Body of pancreas (tissue), 4 donors: ENCODE results near the gene NOTUM. TPM values are rescaled to one million over a fixed set of nuclear protein-coding genes. Genes with fewer than 3 reads are reported as not detected.
A peak's percentile ranks its signal among the peaks of the same experiment; 100 is the strongest.

Experiments used
- ATAC-seq: fragments of 150-250 bp; one replicate; pipeline ENCODE4 v1.9.1; 2016
- DNase-seq, 4 donors: peaks; one replicate each; pipeline ENCODE4 v3.0.0-alpha.2; 2019
- H3K27ac ChIP-seq, 4 donors: fragments of 200-600 bp; sonication (generic); 1 replicate in 3 of 4; 2 replicates in 1 of 4; pipeline versions ENCODE4 v1.5.1 to v1.6.1; 2016 to 2019; ENCODE audit warnings: mild to moderate bottlenecking in 1 of 4, mixed read lengths in 1 of 4, moderate library complexity in 1 of 4
- H3K27me3 ChIP-seq, 2 donors: fragments of 200-600 bp; sonication (generic); one replicate each; pipeline ENCODE4 v1.6.0; 2016; ENCODE audit warnings: mild to moderate bottlenecking in 1 of 2
- H3K36me3 ChIP-seq, 2 donors: fragments of 200-600 bp; sonication (generic); replicated peaks in 1 of 2; 2 replicates each; pipeline ENCODE4 v1.5.1; 2016; ENCODE audit warnings: low read depth in 2 of 2; ENCODE audit not compliant: insufficient read depth in 1 of 2
- H3K4me1 ChIP-seq: fragments of 200-600 bp; sonication (generic); one replicate; pipeline ENCODE4 v1.6.0; 2016
- H3K4me3 ChIP-seq, 2 donors: fragments of 200-600 bp; sonication (generic); 1 replicate in 1 of 2; 2 replicates in 1 of 2; pipeline ENCODE4 v1.5.1; 2016 to 2019
- H3K9me3 ChIP-seq, 3 donors: fragments of 200-600 bp; sonication (generic); 1 replicate in 2 of 3; 2 replicates in 1 of 3; pipeline ENCODE4 v1.5.1; 2016
- POLR2A ChIP-seq, 3 donors: fragments of 450-650 bp; IDR thresholded peaks; one replicate each; pipeline ENCODE4 v1.6.1; 2016; ENCODE audit warnings: antibody characterized with exemption in 3 of 3, mild to moderate bottlenecking in 2 of 3
- WGBS, 2 donors: methylation state at CpG; one replicate each; pipeline ENCODE4 v1.1.5; 2017; 5-methylcytosine and 5-hydroxymethylcytosine counted together
- intact Hi-C: fragments of 100-400 bp; cut with DNase I; formaldehyde crosslinking; loops from one replicate; pipeline ENCODE4 v1.15.1; 2023
- total RNA-seq, 2 donors: library from RNA; depleted of rRNA; stranded (reverse); fragments of >200 nt; gene quantifications; one replicate each; pipeline ENCODE4 v1.1.0, GENCODE V29; 2016
- TF ChIP-seq, protein P1 (sequence below), 7 experiments: fragments of 450-650 bp in 4 of 7; fragments of 200-600 bp in 3 of 7; sonication (generic) in 3 of 7; IDR thresholded peaks; one replicate each; pipeline ENCODE4 v1.5.1; 2016 to 2019; ENCODE audit warnings: antibody characterized with exemption in 7 of 7

Gene NOTUM
- total RNA-seq, 2 donors from 2014 or later, result 0.33 TPM; not detected in 1

DNA sequence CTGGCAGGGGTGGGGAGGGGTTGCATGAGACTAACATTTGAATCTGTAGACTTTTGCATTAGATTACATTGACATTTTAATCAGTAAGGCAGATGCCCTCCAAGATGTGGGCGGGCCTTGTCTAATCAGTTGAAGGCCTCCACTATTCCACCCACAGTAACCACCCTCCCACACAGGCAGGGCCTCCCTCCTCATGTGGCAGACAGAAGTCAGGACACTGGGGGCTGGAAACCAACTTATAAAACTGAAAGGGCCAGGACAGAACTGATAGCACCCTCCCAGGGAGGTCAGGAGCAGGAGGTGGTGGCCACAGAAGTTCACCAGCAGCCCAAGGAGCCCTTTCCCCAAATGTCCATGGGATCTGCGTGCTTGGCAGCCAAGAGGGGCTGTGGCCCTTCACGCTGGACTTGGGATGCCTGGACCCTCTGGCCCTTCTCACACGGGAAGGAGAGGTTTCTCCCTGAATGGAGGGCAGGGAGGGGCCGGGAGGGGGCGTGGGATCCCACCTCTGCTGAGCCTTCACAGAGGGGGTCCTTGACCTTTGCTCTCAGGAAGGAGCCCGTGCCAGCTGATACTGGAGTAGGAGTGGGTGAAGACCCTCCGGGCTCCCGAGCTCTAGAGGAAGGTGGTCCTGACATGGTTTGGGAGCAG, 28.5 kb downstream of the NOTUM start:
- Histone ChIP-seq H3K27me3 (no peaks in the 10 kb centered on the region), H3K36me3 (no peaks in the 10 kb centered on the region), H3K9me3 (no peaks in the 10 kb centered on the region), H3K4me3 (no peak overlapping the region), H3K27ac (no peak overlapping the region), H3K4me1 (peaks cover 37% of the 10 kb centered on the region)
- intact Hi-C loops, result no loop called here
- WGBS, 2 donors, result 57 to 66% methylated on average over 9 of the region's 9 CpGs
- ATAC-seq (no peak), DNase-seq (no peak)
- TF ChIP-seq POLR2A (IDR thresholded peaks at IDR 0.05), result no peak
- TF ChIP-seq, protein P1, sequence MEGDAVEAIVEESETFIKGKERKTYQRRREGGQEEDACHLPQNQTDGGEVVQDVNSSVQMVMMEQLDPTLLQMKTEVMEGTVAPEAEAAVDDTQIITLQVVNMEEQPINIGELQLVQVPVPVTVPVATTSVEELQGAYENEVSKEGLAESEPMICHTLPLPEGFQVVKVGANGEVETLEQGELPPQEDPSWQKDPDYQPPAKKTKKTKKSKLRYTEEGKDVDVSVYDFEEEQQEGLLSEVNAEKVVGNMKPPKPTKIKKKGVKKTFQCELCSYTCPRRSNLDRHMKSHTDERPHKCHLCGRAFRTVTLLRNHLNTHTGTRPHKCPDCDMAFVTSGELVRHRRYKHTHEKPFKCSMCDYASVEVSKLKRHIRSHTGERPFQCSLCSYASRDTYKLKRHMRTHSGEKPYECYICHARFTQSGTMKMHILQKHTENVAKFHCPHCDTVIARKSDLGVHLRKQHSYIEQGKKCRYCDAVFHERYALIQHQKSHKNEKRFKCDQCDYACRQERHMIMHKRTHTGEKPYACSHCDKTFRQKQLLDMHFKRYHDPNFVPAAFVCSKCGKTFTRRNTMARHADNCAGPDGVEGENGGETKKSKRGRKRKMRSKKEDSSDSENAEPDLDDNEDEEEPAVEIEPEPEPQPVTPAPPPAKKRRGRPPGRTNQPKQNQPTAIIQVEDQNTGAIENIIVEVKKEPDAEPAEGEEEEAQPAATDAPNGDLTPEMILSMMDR (IDR thresholded peaks at IDR 0.05), result no peak

DNA sequence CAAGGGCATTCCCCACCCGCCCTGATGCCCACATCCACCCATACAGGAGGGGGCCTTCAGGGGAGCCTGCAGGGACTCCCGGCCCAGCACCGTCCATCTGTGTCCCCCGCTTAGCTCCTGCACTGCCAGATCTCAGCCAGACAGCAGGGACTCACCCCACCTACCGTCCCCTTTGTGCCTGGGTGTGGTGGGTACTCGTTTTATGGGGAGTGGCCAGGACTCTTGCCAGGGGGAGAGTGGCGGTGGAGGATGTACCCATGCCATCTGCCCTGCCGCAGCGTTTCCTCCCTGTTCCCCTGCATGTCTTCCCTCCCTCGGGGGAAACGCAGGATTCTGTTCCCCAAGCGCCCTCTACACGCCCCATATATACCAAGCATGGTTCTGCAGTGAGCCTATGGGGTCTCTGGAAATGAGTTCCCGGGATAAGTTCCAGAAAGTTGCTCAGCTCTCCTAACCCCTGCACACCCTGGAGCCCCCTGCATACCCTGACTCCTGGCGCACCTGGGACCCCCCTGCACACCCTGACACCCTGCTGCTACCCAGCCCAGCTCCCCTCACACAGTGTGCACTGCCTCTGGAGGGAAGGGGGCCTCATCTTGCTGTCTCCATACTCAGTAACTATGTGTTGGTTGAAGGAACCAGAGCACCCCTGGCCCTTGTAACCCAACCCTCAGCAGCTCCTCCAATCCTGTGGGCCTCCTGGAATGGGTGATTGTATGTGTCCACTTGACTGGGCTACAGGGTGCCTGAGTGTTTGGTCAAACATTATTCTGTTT, 29.2 kb downstream of the NOTUM start:
- Histone ChIP-seq H3K9me3 (no peaks in the 10 kb centered on the region), H3K4me3 (no peak overlapping the region), H3K27ac (no peak overlapping the region), H3K36me3 (no peaks in the 10 kb centered on the region), H3K27me3 (no peaks in the 10 kb centered on the region), H3K4me1 (peaks cover 33% of the 10 kb centered on the region)
- TF ChIP-seq, protein P1 (IDR thresholded peaks at IDR 0.05), result no peak
- TF ChIP-seq POLR2A (IDR thresholded peaks at IDR 0.05), result no peak
- peak in 1 of 4 donors; percentile 13 for DNase-seq
- intact Hi-C loops, result no loop called here
- 32 to 56% methylated on average over 7 to 15 of the region's 15 CpGs for WGBS, 2 donors
- no peak for ATAC-seq

DNA sequence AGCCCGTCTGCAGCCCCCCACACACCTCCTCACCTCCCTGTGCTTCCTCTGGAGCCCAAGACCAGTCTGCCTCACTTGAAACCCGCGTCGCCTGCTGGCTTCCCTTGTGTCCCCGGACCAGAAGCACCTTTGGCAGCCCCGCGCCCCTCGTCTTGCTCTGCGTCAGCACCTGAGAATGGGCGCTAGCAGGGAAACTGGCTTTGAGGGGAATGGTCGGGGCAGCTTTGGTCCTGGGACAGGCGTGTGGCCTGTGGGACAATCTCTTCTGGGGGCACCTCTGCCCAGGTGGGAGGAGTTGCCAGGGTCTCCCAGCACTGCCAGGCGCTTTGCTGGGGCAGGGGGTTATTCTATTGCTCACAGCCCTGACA, 29.8 kb downstream of the NOTUM start:
- no peak overlapping the region for H3K27ac ChIP-seq
- H3K4me1 ChIP-seq, result peaks cover 29% of the 10 kb centered on the region
- 62 to 80% methylated on average over 12 to 13 of the region's 13 CpGs for WGBS, 2 donors
- intact Hi-C loops, result no loop called here
- no peaks in the 10 kb centered on the region for H3K27me3 ChIP-seq
- no peak for TF ChIP-seq POLR2A (IDR thresholded peaks at IDR 0.05)
- TF ChIP-seq, protein P1 (IDR thresholded peaks at IDR 0.05), result no peak
- ATAC-seq (no peak), DNase-seq (peak in 1 of 4 donors; percentile 21)
- H3K4me3 ChIP-seq, result no peak overlapping the region
- H3K36me3 ChIP-seq, result no peaks in the 10 kb centered on the region
- H3K9me3 ChIP-seq, result no peaks in the 10 kb centered on the region

DNA sequence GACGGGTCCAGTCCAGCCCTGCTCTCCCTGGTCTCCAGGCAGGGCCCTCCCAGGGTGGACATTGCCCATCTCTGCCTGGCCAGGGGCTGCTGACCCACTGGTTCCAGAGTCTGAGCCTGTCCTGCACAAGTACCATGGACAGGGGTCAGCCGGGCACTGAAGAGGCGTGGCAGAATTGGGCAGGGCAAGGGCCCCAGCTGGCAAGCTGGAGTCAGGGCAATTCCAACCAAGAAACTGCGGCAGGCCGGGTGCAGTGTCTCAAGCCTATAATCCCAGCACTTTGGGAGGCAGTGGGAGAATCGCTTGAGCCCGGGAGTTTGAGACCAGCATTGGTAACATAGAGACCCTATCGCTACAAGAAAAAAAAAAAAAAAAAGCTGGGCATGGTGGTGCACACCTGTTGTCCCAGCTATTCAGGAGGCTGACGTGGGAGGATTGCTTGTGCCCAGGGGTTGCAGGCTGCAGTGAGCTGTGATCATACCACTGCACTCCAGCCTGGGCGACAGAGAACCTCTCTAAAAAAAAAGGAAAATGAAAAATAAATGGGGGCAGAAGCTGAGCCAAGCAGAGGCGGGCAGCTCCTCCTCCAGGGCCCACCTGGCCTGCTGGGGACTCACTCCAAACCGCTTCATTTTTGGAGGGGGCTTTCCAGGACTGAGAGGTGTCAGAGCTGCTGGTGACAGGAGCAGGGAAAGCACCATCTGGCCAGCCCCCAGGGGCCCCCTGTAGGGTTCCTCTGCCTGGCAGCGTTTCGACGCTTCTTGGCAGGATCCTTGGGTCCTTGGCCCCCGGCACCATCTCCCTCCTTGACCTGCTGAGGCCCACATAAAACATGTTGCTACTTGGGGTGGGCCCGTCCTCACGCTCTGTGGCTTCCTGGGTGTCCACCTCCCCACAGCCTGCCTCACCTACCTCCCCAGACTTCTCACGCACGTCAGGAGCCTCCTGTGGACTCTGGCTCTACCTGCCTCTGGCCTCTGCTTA, 30.6 kb downstream of the NOTUM start:
- H3K27ac ChIP-seq, result no peak overlapping the region
- H3K4me1 ChIP-seq, result peaks cover 29% of the 10 kb centered on the region
- no peak for ATAC-seq
- H3K27me3 ChIP-seq, result no peaks in the 10 kb centered on the region
- no peaks in the 10 kb centered on the region for H3K36me3 ChIP-seq
- H3K9me3 ChIP-seq, result no peaks in the 10 kb centered on the region
- peak in 2 of 4 donors; percentile 40 to 46 for DNase-seq
- WGBS, 2 donors, result 70 to 81% methylated on average over 16 to 20 of the region's 20 CpGs
- intact Hi-C loops, result no loop called here
- H3K4me3 ChIP-seq, result no peak overlapping the region
- no peak for TF ChIP-seq POLR2A (IDR thresholded peaks at IDR 0.05)
- TF ChIP-seq, protein P1 (IDR thresholded peaks at IDR 0.05), result no peak
